Psoas muscle (tissue), 8 donors: ENCODE measurements around the gene MYDGF. TPM values are rescaled to one million over a fixed set of nuclear protein-coding genes. Genes with fewer than 3 reads are reported as not detected.

Source experiments
- ATAC-seq, 4 donors: fragments of 200-7000 bp; cut with Tn5 transposase; one replicate each; pipeline ENCODE4 v1.9.1; 2020; ENCODE audit warnings: moderate library complexity in 3 of 4, mild to moderate bottlenecking in 2 of 4
- DNase-seq, 2 donors: peaks; one replicate each; pipeline ENCODE4 v3.0.0-alpha.2; 2020
- H3K27ac ChIP-seq: fragments of 200-600 bp; one replicate; pipeline ENCODE4 v1.8.0; 2022
- H3K27me3 ChIP-seq, 3 donors: fragments of 200-600 bp in 1 of 3; one replicate each; pipeline versions ENCODE4 v1.6.1 to v1.8.0; 2013 to 2022; ENCODE audit warnings: low read length in 2 of 3, mild to moderate bottlenecking in 2 of 3, moderate library complexity in 1 of 3; ENCODE audit not compliant: insufficient read depth in 3 of 3
- H3K36me3 ChIP-seq, 2 donors: fragments of 200-600 bp in 1 of 2; one replicate each; pipeline versions ENCODE4 v1.6.1 to v1.8.0; 2013 to 2022; ENCODE audit warnings: low read depth in 1 of 2, mild to moderate bottlenecking in 1 of 2, moderate library complexity in 1 of 2; ENCODE audit not compliant: insufficient read depth in 1 of 2
- H3K4me1 ChIP-seq: fragments of 200-600 bp; one replicate; pipeline ENCODE4 v1.8.0; 2022
- H3K4me3 ChIP-seq: fragments of 200-600 bp; one replicate; pipeline ENCODE4 v1.8.0; 2022; ENCODE audit warnings: mild to moderate bottlenecking
- H3K9me3 ChIP-seq: fragments of 200-600 bp; one replicate; pipeline ENCODE4 v1.8.0; 2022
- WGBS, 3 donors: extraction: QIAGEN DNeasy Blood & Tissue Kit; methylation state at CpG; one replicate each; pipeline versions ENCODE4 v1.1.6 to v1.1.7; 2013; 5-methylcytosine and 5-hydroxymethylcytosine counted together
- intact Hi-C, 2 donors: fragments of 100-400 bp; cut with DNase I; formaldehyde crosslinking; loops; one replicate each; pipeline versions ENCODE4 v1.11.0 to v1.14.2; 2022
- polyA plus RNA-seq, 3 donors: library from polyadenylated mRNA; stranded (reverse); fragments of 200-250 nt; gene quantifications; one replicate each; pipeline ENCODE4 v1.2.3, GENCODE V29; 2013
- total RNA-seq, 4 donors: library from RNA; stranded (reverse); fragmentation: NEBNext Ultra II Directional in 2 of 4; extraction: Animal tissue kit (Norgen Biotek cat#: 25700) in 2 of 4; gene quantifications; one replicate each; pipeline versions ENCODE4 v1.2.1 to v1.2.4, GENCODE V29; 2021 to 2023
- TF ChIP-seq, protein P1 (sequence below): fragments of 200-600 bp; IDR thresholded peaks from one replicate; pipeline ENCODE4 v1.8.0; 2022; ENCODE audit warnings: antibody characterized with exemption
- donor health status: healthy with polysubstance abuse.
- donor health status: DM: no; HTN: no; CAD: no; lungs with moderate emphysema.
- donor health status: Bipolar disorder and iron deficiency.
- donor health status: healthy.
- donor health status: DM: yes; HTN: yes; CAD: no.
- donor health status: DM: no; HTN: no; CAD: no.
- donor health status: DM: no; HTN: no; CAD: no.
- donor health status: DM: yes; HTN: yes; CAD: no.

MYDGF gene
- total and polyA plus RNA-seq, 7 donors, result 11.4 to 164 (median 23.9) TPM

DNA sequence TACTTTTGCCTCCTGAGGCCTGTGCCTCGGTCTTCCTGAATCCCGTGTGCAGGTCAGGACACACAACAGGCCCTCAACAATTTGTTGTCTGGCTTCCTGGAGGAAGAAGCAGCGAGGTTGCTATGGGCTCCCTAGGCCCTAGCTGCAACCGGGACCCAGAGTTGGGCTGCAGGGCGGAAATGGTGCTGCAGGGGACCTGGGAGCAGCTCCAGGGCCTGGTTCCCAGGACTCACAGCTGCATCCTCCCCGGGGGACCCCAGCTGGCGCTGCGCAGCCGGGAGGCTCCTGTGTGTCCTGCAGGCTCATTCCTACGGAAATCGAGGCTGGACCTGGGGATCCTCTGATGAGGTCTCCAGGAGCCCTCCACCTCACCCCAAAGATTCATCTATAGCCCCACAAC is 31.8 kb downstream of the MYDGF start:
- TF ChIP-seq, protein P1, sequence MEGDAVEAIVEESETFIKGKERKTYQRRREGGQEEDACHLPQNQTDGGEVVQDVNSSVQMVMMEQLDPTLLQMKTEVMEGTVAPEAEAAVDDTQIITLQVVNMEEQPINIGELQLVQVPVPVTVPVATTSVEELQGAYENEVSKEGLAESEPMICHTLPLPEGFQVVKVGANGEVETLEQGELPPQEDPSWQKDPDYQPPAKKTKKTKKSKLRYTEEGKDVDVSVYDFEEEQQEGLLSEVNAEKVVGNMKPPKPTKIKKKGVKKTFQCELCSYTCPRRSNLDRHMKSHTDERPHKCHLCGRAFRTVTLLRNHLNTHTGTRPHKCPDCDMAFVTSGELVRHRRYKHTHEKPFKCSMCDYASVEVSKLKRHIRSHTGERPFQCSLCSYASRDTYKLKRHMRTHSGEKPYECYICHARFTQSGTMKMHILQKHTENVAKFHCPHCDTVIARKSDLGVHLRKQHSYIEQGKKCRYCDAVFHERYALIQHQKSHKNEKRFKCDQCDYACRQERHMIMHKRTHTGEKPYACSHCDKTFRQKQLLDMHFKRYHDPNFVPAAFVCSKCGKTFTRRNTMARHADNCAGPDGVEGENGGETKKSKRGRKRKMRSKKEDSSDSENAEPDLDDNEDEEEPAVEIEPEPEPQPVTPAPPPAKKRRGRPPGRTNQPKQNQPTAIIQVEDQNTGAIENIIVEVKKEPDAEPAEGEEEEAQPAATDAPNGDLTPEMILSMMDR, result no peak
- no peaks in the 10 kb centered on the region for H3K27me3 ChIP-seq
- no peaks in the 10 kb centered on the region for H3K36me3 ChIP-seq
- peaks cover 10% of the 10 kb centered on the region for H3K4me1 ChIP-seq
- WGBS, 3 donors, result 37 to 41% (median 38%) methylated on average over 11 of the region's 11 CpGs
- no peaks in the 10 kb centered on the region for H3K9me3 ChIP-seq
- intact Hi-C loops, result loop anchor here (5.0 kb wide), 3 partner anchors 81 to 231 kb away; partner anchors contain the start of genes PLIN5 (in 1 of the 2) and SEMA6B (in 1 of the 2)
- peak overlapping the region; percentile 78 for H3K27ac ChIP-seq
- peak in 1 of 4 donors; percentile 7 for ATAC-seq
- H3K4me3 ChIP-seq, result peak overlapping the region; percentile 85
- DNase-seq, result peak; percentile 45 to 82

DNA sequence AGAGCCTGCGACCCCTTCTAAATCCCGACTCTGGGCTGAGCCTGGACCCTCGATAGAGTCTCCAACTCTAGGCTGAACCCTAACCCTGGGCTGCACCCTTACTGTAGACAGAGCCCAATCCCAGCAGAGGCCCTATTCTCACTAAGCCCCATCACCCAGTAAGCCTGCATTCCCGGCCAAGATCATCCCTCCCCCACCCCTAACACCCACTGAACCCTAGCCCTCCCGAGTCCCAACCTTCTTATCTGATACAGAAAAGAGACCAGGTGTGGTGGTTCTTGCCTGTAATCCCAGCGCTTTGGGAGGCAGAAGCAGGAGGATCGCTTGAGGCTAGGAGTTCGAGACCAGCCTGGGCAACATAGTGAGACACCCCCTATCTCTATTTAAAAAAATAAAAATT is 33.4 kb downstream of the MYDGF start:
- 65 to 68% (median 66%) methylated on average over 8 of the region's 8 CpGs for WGBS, 3 donors
- Histone ChIP-seq H3K4me3 (peak overlapping the region; percentile 69), H3K27ac (no peak overlapping the region), H3K9me3 (no peaks in the 10 kb centered on the region), H3K27me3 (no peaks in the 10 kb centered on the region), H3K36me3 (no peaks in the 10 kb centered on the region), H3K4me1 (peaks cover 8% of the 10 kb centered on the region)
- ATAC-seq (no peak), DNase-seq (no peak)
- TF ChIP-seq, protein P1, result no peak
- intact Hi-C loops, result loop anchor here (2.0 to 5.0 kb wide), 4 partner anchors 60 to 229 kb away; partner anchors contain the start of genes PLIN5 (in 1 of the 2) and SEMA6B (in 1 of the 2)

DNA sequence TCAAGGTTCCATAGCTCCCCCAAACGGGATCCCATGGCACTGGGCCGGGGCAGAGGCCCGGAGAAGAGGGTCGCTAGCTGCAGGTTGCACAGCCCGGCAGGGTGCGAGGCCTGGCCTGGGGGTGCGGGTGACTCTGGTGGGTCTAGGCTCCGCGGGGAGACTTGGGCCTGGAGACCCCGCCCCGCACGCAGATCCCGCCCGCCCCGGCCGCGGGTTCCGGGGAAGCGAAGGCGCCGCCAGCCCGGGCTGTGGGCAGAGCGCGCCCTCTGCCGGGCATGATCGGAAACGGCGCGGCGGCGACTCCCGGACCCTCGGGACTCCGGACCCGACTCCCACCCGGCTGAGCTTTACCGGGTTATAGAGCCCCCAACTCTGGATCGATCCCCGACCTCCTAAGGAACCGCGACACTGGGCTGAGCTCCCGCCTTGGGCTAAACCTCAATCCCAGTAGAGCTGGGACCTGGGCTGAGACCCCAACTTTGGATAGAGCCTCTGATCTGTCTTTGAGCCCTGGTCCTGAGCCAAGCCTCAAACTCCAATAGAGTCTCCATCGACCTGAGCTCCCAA is 33.9 kb downstream of the MYDGF start:
- intact Hi-C loops, result loop anchor here (2.0 to 5.0 kb wide), 4 partner anchors 59 to 229 kb away; partner anchors contain the start of genes PLIN5 (in 1 of the 2) and SEMA6B (in 1 of the 2)
- peaks cover 7% of the 10 kb centered on the region for H3K4me1 ChIP-seq
- H3K36me3 ChIP-seq, result no peaks in the 10 kb centered on the region
- H3K27ac ChIP-seq, result no peak overlapping the region
- no peaks in the 10 kb centered on the region for H3K27me3 ChIP-seq
- TF ChIP-seq, protein P1, result peak; percentile 95
- DNase-seq (peak; percentile 71 to 82), ATAC-seq (peak; percentile 25 to 56 (median 38))
- peak overlapping the region; percentile 69 for H3K4me3 ChIP-seq
- no peaks in the 10 kb centered on the region for H3K9me3 ChIP-seq
- 0 to 1% (median 0%) methylated on average over 33 to 43 of the region's 43 CpGs for WGBS, 3 donors

DNA sequence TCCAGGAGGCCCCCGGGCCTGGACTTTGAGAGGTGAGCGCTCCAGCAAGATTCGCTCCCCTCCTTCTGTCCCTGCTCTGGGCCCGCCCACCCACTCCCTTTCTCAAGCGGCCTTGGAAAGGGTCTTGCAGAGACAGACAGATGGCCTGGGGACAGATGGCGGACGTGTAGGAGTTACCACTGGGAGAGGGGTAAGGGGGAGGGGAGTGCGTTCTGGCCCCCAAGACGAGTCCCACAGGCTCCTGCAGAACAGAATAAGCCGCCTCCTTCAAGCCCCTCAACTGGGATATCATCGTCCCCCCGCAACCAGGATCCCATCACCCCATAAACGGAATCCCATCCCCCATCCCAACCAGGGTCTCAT is 34.4 kb downstream of the MYDGF start:
- no peak for ATAC-seq
- H3K27ac ChIP-seq, result no peak overlapping the region
- intact Hi-C loops, result loop anchor here (1.0 to 5.0 kb wide), 5 partner anchors 59 to 228 kb away; partner anchors contain the start of genes PLIN5 (in 1 of the 2) and SEMA6B (in 1 of the 2)

More for the DNA sequence above, 34.4 kb downstream of the MYDGF start:
- H3K4me3 ChIP-seq, result peak overlapping the region; percentile 69
- no peak for DNase-seq
- 36 to 46% (median 39%) methylated on average over 11 to 13 of the region's 13 CpGs for WGBS, 3 donors
- no peaks in the 10 kb centered on the region for H3K9me3 ChIP-seq
- H3K27me3 ChIP-seq, result no peaks in the 10 kb centered on the region
- H3K4me1 ChIP-seq, result peaks cover 7% of the 10 kb centered on the region
- H3K36me3 ChIP-seq, result no peaks in the 10 kb centered on the region
- TF ChIP-seq, protein P1, result no peak
